ENCODE data around the gene PSMC5.
"Not testable (repeated sequence)": the region's sequence is repeated elsewhere in the genome, so short reads cannot be mapped to it uniquely, and the experiment has no call there.

PSMC5 gene

DNA sequence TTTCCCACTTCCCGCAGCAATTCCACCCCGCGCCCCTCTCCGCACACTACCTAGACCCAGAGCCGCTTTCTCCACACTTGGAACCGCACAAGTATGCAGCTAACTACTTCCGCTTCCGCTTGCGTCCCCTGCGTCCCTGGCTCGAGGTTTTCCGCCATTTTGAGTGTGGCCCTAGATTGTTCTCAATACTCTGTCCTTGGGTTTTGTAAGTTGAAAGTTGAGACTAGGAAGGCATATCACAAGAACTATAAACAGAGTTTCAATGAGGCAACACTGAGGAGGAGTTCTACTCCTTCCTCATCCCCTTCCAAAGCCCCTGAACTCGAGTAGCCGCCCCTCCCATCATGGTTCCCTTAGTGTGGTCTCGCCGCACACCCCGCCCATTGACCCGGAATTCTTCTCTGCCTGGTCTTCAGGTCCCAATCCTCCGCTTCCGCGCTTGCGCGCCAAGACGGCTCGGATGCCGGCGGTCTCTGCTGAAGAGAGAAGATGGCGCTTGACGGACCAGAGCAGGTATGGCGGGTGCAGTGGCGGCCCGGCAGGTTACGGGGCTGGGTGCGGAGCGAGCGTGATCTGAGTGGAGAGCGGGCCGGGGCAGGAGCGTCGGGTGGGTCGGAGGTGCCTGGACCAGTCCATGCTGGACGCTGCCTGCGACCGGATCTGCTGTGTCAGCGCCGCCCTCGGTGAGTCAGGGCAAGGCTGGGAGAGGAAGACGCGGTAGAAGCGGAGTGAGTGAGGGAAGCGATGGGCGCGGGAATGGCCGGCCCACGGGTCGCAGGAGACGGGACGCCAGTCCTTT is at the start of gene PSMC5, which contains the start of gene FTSJ3:
Gene PSMC5, plus strand, starts transcription at position 430 of the 799 bp plus-strand sequence. Its CDS starts 60 bp downstream, at position 490.
Gene FTSJ3, minus strand, starts transcription at position 662 of the 799 bp plus-strand sequence. CDS start 761 bp downstream, outside the sequence.
- FAIRE-seq = no peak

- FAIRE-seq = no peak
Observed at GRCh38 chr17:63780507-63780906, 46.7 kb upstream of the PSMC5 start.

DNA sequence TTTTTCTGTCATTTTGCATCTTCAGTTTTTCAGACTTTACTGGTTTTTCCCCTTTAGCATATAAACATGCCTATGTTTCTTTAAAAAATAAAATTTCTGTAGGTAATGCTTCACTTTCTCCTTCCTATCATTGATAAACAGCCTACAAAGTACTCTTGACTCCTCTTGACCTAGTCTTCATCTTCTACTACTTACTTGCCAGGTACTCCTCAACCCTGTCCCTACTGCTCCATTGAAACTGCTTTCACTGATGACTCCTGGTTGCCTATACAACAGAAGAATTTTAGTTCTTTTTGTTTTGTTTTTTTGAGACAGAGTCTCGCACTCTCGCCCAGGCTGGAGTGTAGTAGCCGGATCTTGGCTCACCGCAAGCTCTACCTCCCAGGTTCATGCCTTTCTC is 46.3 kb upstream of the PSMC5 start:
- no peak for FAIRE-seq

GRCh38 chr17:63783522-63783921 is 43.7 kb upstream of the PSMC5 start:
- no peak for FAIRE-seq

- no peak for FAIRE-seq
Observed at GRCh38 chr17:63785556-63785955, 41.7 kb upstream of the PSMC5 start.

DNA sequence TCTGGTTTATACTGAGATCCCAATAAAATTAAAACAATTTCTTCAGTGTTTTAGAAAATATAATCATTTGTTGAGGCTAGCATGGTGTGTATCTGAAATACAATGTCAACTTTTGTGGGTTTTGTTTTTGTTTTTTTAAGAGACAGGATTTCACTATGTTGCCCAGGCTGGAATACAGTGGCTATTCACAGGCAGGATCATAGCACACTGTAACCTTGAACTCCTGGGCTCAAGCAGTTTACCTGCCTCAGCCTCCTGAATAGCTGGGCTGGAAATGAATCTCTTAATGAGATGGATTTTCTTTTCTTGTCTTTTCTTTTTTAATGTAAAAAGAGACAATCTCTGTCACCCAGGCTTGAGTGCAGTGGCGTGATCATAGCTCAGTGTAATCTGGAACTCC is 41.1 kb upstream of the PSMC5 start:
- FAIRE-seq = no peak

GRCh38 chr17:63786971-63787711 is 40.1 kb upstream of the PSMC5 start:
- FAIRE-seq = no peak

DNA sequence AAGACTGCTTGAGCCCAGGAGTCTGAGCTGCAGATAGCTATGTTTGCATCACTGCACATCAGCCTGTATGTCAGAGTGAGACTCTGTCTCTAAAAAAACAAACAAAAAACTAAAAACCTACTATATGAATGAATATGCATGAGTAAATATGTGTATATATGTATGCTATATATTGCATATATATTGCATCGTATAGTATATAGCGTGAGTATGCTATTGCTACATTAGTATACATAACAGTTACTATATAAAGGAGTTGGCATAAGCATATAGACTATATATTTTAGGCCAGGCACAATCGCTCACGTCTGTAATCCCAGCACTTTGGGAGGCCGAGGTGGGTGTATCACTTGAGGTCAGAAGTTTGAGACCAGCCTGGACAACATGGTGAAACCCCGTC is 37.2 kb upstream of the PSMC5 start:
- no peak for FAIRE-seq

GRCh38 chr17:63792055-63792729 is 35.0 kb upstream of the PSMC5 start:
- FAIRE-seq = no peak

DNA sequence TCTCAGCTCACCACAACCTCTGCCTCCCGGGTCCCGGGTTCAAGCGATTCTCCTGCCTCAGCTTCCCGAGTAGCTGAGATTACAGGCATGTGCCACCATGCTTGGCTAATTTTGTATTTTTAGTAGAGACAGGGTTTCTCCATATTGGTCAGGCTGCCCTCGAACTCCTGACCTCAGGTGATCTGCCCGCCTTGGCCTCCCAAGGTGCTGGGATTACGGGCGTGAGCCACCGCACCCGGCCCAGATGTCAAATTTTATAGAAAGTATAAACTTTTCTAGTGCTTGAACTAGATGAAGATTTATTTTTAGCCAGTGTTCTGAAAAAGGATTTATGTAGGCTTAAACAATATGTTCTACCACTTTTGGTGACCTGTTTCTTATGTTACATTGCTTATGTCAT is 30.9 kb upstream of the PSMC5 start:
- not testable (repeated sequence) for FAIRE-seq

GRCh38 chr17:63798572-63799106 is 28.6 kb upstream of the PSMC5 start:
- no peak for FAIRE-seq

GRCh38 chr17:63800783-63801182 is 26.4 kb upstream of the PSMC5 start:
- no peak for FAIRE-seq

GRCh38 chr17:63804328-63804727 is 22.9 kb upstream of the PSMC5 start:
- no peak for FAIRE-seq

DNA sequence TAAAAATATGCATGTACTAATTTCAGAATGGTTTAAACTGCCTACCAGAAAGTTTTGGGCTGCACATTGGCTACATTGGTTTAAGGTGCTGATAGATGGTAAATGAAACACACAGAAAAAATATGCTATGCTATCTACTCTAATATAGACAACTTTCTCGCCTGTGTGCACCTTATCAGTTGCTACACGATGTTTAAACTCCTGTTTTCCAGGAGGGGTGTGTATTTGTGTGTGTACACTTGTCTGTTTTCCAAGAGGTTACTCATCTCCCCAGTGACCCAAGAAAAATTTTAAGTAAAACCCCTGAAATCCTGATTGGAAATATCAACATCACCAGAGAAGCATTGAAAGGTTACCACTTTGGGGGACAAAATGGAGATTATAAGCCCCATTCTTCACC is 21.6 kb upstream of the PSMC5 start:
- no peak for FAIRE-seq

GRCh38 chr17:63809970-63810369 is 17.3 kb upstream of the PSMC5 start:
- FAIRE-seq = no peak

- FAIRE-seq = no peak
Observed at GRCh38 chr17:63816123-63816522, 11.1 kb upstream of the PSMC5 start.

DNA sequence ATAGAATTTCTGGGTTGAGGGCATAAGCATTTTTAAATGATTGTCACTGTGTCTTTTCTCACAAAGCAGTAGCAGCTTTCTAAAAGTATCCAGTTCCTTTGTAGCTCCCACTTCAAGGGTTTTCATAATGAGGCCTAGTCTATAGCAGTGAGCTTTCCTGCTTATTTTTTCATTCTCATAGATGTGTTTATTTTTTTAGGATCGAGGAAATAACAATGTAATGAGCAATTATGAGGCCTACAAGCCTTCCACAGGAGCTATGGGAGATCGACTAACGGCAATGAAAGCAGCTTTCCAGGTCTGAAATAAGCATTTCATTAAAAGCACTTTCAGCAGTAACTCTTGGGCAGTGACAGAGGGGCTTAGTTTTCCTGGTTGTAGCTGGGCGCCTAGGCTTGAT is 10.6 kb upstream of the PSMC5 start:
- FAIRE-seq = no peak

- no peak for FAIRE-seq
Observed at GRCh38 chr17:63817736-63818385, 9.4 kb upstream of the PSMC5 start.

DNA sequence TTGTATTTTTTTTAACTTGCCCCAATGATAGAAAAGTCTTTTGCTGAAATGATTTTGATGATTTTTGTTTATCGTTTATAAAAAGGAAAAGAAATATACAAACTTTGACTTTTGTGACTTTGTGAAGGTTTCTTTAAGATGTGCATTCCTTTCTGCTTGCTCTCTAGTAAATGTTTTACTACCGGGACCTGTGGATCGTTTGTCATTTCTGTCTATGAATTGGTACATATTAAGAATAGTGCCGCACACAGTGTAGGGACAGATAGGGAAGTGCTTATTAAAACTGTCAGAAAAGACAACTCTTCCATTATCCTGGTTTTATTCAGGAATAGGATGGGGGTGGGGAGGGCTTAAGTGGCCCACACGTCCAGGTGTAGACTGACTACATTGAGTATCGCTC is 8.1 kb upstream of the PSMC5 start:
- FAIRE-seq = no peak

DNA sequence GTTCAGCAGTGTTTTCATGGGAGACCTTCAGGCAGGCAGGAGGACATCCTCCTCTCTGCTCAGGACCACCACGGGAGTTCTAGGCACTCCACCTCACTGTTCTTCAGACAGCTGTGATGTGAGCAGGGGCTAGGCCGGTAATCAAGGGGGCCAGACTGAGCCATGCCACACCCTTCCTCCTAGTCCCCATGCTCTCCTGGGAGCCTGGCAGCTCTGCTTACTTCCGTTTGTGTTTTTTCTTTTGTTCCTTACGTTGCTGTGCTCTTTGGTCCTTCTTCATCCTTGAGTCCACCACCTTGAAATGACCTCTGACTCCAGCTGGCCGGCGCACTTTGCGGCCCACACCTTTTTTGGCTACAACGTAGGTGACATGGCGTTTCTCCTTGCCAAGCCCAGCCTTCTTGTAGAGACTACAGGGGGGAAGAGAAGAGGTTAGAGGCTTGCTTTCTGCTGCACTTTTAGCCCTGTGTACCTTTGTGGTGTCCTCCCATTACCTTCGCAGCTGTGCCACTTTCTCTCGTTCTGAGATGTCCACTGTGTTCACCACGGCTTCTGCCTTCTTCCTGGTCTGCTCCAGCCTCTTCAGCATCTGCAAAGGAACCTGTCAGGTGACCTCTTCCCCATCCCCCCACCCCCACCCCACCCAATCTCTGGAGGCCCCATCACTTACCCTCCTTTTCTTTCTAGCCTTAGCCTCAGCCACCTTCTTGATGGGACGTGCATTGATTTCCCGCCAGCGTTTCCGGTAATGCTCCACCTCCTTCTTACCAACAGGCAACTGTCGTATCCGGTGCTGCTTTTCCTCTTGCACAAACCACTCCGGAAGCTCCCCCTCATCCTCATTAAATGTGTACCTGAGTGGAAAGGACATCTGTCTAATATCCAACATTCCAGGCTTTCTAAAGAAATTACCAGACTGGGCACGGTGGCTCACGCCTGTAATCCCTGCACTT is 7.4 kb upstream of the PSMC5 start:
- no peak for FAIRE-seq

DNA sequence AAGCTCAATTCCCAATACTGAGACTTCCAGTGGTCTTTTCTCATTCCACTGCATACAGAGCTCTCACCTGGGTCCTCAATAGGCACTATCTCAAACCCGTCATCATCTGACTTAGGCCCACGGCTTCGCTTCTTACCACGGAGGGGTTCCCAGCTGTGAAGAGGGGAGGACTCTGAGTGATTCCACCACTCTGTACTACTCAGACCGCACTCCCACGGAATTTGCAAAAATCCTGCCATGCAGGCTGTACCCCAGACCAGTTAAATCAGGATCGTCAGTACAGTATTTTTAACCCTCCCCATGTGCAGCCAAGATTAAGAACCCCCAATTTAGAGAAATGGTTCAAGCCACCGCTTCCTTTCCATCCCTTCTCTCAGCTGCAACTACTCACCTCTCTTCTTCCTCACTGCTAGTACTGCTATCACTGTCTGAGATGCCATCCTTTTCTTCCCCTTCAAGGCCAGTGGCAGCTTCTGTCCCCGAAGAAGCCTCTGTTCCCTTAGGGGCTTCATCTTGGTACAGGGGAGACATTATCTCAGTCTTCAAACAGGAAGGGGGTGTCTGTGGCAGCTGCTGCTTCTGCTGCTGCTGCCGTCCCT is 6.2 kb upstream of the PSMC5 start:
- FAIRE-seq = no peak

Measured in colon (tissue), 2 donors.